Activated CD4-positive, alpha-beta T cell treated with anti-CD3 and anti-CD28 coated beads for 24 hours (primary cell): ENCODE results near the gene TANC1.

Experiments
- DNase-seq, 2 donors: peaks; one replicate each; pipeline ENCODE4 v3.0.0-alpha.2; 2020; ENCODE audit warnings: low read depth in 2 of 2

TANC1 gene

DNA sequence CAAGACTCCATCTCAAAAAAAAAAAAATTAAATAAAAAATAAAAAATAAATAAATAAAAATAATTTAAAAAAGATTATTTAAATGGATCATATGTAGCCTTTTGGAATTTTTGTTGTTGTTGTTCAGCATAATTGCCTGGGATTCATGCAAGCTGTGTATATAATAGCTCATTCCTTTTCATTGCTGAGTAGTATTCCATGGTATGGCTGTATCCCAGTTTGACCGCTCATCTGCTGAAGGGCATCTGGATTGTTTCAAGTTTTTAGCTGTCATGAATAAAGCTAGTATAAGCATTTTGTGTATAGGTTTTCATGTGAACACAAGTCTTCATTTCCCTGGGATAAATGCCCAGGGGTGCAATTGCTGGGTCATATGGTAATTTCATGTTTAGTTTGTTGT lies 6.4 kb upstream of the TANC1 start:
- no peak for DNase-seq

DNA sequence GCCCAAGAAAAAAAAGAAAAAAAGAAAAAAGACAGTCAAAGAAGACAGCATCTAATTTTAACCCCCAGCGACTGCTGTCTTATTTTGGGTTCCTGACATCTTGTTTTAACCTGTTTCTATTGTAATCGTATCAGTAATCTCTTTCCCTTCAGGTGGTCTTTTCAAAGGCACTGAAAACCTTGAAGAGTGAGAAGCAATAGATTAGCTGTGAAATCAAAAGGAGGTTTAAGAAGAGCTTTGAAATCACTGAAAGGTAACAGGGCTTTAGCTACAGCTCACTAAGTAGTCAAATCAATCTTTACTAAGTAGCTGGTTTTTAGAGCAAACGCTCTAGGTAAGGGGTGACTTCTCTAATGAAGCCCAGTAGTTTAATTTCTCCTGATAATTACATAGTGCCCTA lies 5.4 kb upstream of the TANC1 start:
- no peak for DNase-seq

- no peak for DNase-seq
Observed at GRCh38 chr2:158965107-158965506, 3.3 kb upstream of the TANC1 start.

DNA sequence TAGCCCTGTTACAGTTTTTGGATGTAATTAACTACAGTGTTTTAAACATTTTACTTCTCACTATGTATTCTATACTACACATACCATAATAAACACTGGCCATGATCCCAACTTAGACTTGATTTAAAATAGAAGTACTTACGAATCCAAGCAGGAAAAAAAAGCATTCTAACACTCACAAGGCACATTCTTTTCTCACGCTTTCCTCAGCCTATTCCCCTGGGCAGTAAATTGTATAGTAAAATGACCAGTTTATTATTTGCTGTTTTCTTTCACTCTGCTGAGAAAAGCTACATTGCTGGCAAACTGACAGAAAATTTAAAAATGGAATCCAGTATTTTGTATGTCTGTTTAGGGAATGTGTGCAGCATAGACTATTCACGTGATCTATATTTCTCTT lies 2.8 kb upstream of the TANC1 start:
- no peak for DNase-seq

DNA sequence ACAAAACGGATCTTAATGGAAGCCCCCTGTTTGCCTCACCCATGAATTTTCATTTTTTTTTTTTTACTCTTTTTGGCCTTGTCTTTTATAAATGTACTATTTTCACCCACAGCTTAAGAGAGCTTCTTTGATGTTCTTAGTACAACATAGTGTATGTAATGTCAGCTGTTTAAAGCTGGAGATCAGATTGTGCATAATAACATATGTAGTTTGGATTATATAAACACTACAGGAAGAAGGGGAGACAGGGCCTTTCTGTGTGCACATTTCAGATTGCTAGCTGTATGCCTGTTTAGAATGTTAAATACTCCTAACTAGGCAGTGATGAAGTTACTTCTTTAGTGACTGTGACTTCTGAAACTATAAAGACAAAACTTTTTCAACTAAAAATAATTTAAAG lies 2.1 kb upstream of the TANC1 start:
- no peak for DNase-seq

DNA sequence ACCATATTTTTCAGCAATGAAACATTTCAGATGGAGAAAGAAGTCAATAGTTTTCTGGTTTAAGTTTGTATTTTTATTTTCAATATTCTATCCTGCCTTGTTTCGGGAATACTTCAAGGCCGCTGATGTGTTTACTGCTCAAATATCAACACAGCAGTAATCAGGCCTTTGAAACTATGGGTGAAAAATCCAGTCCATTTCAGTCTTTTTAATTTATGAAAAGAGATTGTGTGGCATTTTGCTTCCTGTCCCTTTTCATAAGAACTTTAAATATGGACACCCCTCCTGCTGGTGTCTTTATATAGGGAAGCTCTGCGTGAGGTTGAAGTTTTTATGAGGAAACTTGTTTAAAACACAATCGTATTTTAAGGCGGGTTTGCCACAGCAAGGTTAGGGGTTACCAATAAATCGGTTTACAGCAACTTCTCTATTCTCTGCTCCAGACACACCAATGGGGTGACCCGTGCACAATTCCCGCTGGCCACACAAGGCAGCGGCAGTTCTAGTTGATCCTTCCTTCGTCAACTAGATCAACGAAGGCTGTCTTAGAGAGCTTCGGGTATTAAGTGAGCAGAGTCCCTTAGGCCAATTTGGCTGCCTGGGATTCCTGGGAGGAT lies 1.2 kb upstream of the TANC1 start:
- DNase-seq = no peak

- no peak for DNase-seq
Observed at GRCh38 chr2:158967731-158968395, 577 bp upstream of the TANC1 start.

GRCh38 chr2:158969162-158969714 lies 798 bp downstream of the TANC1 start:
- DNase-seq = no peak

- no peak for DNase-seq
Observed at GRCh38 chr2:158969715-158970240, 1.3 kb downstream of the TANC1 start.

- DNase-seq = no peak
Observed at GRCh38 chr2:158970241-158970751, 1.9 kb downstream of the TANC1 start.

GRCh38 chr2:158973116-158973956 lies 4.9 kb downstream of the TANC1 start:
- no peak for DNase-seq

- DNase-seq = no peak
Observed at GRCh38 chr2:158975271-158975921, 7.0 kb downstream of the TANC1 start.

DNA sequence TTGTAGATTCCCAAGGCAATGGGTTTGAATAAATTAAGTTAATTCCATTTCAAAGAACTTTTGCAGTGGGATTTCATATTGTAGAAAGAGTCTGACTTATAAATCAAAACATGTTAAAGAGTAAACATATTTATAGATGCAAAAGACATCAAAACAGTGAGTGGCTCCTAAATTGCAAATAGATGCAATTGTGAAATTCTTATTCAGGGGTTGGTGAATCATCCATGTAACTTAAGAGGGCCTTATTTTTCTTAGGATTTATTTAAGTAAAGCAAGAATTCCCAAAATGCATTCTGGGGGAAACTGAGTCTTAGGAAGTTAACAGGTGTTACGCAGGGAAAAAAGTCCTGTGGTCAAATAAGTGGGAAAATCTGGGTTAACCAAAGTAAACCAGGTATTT lies 11.3 kb downstream of the TANC1 start:
- no peak for DNase-seq

- no peak for DNase-seq
Observed at GRCh38 chr2:158984604-158985135, 16.2 kb downstream of the TANC1 start.

DNA sequence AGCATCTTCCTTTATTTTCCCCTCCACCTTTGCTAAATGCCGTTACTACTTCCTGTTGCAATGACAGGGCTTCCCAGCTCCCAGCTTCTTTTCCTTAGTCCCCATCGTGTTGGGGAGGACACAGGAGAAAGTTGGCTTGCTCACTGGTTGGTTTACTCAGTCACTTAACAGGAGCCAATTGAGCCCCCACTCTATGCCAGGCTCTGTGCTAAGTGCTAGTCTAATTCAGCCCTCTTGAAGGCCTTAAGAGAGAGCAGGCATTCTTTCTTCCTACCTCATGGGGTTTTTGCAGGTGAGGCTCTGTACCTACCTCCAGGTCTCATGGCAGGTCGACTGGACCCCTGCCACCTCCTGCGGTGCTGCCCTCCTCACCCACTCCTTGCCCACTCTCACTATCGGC lies 20.1 kb downstream of the TANC1 start:
- no peak for DNase-seq

DNA sequence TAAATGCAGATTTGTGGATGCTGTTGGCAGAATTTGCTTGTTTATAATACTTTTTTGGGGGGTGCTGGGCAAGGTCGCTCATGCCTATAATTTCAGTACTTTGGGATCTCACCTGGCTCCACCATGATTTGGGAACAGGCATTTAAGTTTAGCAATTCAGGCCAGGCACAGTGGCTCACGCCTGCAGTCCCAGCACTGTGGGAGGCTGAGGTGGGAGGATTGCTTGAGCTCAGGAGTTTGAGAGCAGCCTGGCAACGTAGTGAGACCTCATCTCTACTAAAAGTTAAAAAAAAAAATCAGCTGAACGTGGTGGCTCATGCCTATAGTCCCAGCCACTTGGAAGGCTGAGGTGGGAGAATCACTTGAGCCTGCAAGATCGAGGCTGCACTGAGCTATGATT lies 20.7 kb downstream of the TANC1 start:
- no peak for DNase-seq

DNA sequence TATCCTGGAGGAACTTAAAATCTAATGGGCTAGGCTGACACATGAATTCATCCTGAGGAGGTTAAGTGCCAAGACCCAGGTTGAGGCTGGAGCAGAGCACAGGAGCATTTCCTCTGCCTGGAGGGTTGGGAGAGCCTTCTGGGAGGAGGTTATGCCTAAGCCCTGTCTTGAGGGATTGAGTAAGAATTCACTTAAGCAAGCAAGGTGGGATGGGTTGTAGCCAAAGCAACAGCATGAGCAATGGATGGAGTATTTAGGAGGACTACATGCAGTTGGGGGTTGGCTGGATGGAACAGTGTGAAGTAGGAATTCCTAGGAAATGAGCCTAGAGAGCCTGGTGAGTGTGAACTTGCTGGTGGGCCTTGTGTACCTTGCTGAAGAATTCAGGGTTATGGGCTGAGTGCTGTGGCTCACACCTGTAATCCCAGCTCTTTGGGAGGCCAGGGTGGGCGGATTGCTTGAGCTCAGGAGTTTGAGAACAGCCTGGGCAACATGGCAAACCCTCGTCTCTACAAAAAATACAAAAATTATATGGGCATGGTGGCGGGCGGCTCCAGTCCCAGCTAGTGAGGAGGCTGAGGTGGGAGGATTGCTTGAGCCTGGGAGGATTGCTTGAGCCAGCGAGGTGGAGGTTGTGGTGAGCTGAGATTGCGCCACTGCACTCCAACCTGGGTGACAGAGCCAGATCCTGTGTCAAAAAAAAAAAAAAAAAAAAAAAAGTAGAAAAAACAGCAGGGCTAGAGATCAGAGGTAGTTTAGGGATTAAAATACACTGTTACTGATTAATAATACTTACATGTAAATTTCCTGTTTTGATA lies 22.2 kb downstream of the TANC1 start:
- DNase-seq = no peak

DNA sequence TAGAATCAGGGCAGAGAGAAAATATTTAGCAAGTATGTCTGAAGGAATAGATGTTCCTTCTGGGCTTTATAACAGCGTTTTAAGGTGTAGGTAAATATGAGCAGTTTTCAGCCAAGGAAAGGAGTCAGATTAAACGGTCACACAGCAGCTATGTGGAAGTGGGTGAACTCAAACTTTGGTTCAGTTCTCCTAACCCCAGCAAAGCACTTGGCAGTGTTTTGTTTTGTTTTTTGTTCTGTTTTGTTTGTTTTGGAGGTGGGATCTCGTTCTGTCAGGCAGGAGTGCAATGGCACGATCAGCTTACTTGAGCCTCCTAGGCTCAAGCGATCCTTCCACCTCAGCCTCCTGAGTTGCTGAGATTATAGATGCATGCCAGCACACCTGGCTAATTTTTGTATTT lies 24.6 kb downstream of the TANC1 start:
- DNase-seq = no peak

DNA sequence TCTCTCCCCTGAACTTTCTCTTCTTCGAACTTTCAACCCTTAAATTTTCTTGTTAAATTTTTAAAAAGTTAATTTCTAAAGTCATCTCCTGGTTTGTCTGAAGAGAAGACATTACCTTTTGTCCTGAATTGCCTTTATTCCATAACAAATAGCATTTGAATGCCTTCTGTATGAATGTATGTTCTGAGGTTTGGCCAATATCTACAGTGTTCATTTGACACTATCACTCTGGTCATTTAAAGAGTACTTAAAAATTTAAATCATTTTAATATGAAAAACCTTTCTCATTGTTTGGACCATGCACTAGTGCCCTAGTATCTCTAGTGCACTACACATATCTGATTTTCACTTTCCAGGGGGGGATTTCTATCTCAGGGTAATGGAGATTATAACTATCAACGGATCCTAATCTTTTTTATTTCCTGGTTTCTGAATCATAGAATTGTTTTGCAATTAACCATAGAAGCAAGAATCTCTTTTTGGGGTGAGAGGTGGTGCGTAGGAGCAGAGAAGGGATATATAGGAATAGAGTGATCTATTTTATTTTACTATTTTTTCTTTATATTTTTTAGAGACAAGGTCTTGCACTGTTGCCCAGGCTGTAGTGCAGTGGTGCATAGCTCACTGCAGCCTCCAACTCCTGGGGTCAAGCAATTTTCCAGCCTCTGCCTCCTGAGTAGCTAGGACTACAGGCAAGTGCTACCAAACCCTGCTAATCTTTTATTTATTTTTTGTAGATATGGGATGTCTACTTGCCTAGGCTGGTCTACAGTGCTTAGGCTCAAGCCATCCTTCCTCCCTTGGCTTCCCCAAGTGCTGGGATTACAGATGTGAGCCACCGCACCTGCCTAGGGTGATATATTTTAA lies 25.5 kb downstream of the TANC1 start:
- no peak for DNase-seq
